Erythroblast (primary cell): ENCODE data around the gene CDH13.

Experiments
- DNase-seq, 2 experiments: peaks; one replicate each; lab custom pipeline; 2025; lab: John Stamatoyannopoulos, UW
- GATA1 ChIP-seq: IDR thresholded peaks from 2 replicates; pipeline ENCODE4 v1.6.1; 2011; ENCODE audit warnings: low read depth, mild to moderate bottlenecking, control low read depth, low read length, moderate library complexity
- POLR2A ChIP-seq: IDR thresholded peaks from 2 replicates; pipeline ENCODE4 v1.6.1; 2011; ENCODE audit warnings: mild to moderate bottlenecking, low read length

The CDH13 gene

GRCh38 chr16:83789642-83790401 lies 1163.1 kb downstream of the CDH13 start:
- TF ChIP-seq POLR2A: no peak
- no peak for TF ChIP-seq GATA1
- DNase-seq: no peak

- DNase-seq: no peak
- no peak for TF ChIP-seq POLR2A
- TF ChIP-seq GATA1: no peak
Observed at GRCh38 chr16:83791916-83792315, 1165.1 kb downstream of the CDH13 start.

GRCh38 chr16:83792391-83792790 lies 1165.6 kb downstream of the CDH13 start:
- TF ChIP-seq GATA1 (no peak), POLR2A (no peak)
- no peak for DNase-seq

- TF ChIP-seq GATA1 (no peak), POLR2A (no peak)
- no peak for DNase-seq
Observed at GRCh38 chr16:83793179-83793578, 1166.4 kb downstream of the CDH13 start.

GRCh38 chr16:83794860-83795554 lies 1168.2 kb downstream of the CDH13 start:
- DNase-seq: no peak
- TF ChIP-seq POLR2A (no peak), GATA1 (no peak)

GRCh38 chr16:83797013-83797412 lies 1170.2 kb downstream of the CDH13 start:
- no peak for DNase-seq
- TF ChIP-seq GATA1 (no peak), POLR2A (no peak)

GRCh38 chr16:83799336-83799735 lies 1172.6 kb downstream of the CDH13 start:
- TF ChIP-seq POLR2A (no peak), GATA1 (no peak)
- no peak for DNase-seq

- TF ChIP-seq GATA1 (no peak), POLR2A (no peak)
Observed at GRCh38 chr16:83802135-83802534, 1175.4 kb downstream of the CDH13 start.

GRCh38 chr16:83802554-83803205 lies 1175.9 kb downstream of the CDH13 start:
- TF ChIP-seq POLR2A: no peak
- TF ChIP-seq GATA1: no peak
- DNase-seq: no peak

More at GRCh38 chr16:83802135-83802534, 1175.4 kb downstream of the CDH13 start:
- no peak for DNase-seq

- no peak for DNase-seq
Observed at GRCh38 chr16:83803811-83804210, 1177.0 kb downstream of the CDH13 start.

GRCh38 chr16:83804366-83804765 lies 1177.6 kb downstream of the CDH13 start:
- DNase-seq: no peak
- TF ChIP-seq GATA1: no peak
- TF ChIP-seq POLR2A: no peak

More at GRCh38 chr16:83803811-83804210, 1177.0 kb downstream of the CDH13 start:
- TF ChIP-seq GATA1: no peak
- no peak for TF ChIP-seq POLR2A

GRCh38 chr16:83806036-83806435 lies 1179.3 kb downstream of the CDH13 start:
- DNase-seq: no peak
- TF ChIP-seq GATA1 (no peak), POLR2A (no peak)

GRCh38 chr16:83806731-83807130 lies 1180.0 kb downstream of the CDH13 start:
- TF ChIP-seq GATA1: no peak
- no peak for TF ChIP-seq POLR2A
- no peak for DNase-seq

GRCh38 chr16:83807327-83807709 lies 1180.5 kb downstream of the CDH13 start:
- no peak for TF ChIP-seq POLR2A
- no peak for TF ChIP-seq GATA1
- DNase-seq: no peak
